Loucy (cell line): ENCODE results near the gene EPB41L2.

Experiments used
- CTCF ChIP-seq: fragments of 200-600 bp; sonication (generic); conservative IDR thresholded peaks from 2 replicates; pipeline ENCODE4 v1.5.1; 2014; ENCODE audit warnings: mild to moderate bottlenecking, antibody characterized with exemption, low read length
- EZH2phosphoT487 ChIP-seq: fragments of 200-600 bp; IDR thresholded peaks from 2 replicates; pipeline ENCODE4 v1.6.1; 2018; ENCODE audit warnings: antibody characterized with exemption, mild to moderate bottlenecking, moderate library complexity, borderline replicate concordance

GRCh38 chr6:131043902-131044447, 19.1 kb downstream of the EPB41L2 start:
- no peak for TF ChIP-seq CTCF
- no peak for TF ChIP-seq EZH2phosphoT487
